ENCODE measurements around the gene DUSP11.

GRCh38 chr2:73718421-73718820 is 61.5 kb downstream of the DUSP11 start:
- TF ChIP-seq YY1 (IDR thresholded peaks at IDR 0.05; ENCODE audit: insufficient read depth, insufficient read length) (no peak), SUZ12 (IDR thresholded peaks at IDR 0.05; ENCODE audit: extremely low read depth, insufficient read depth, insufficient read length) (no peak)

All from NT2/D1 (cell line).